ENCODE data around the gene TSR3. TPM values are rescaled to one million over a fixed set of nuclear protein-coding genes. Genes with fewer than 3 reads are reported as not detected.

The TSR3 gene
- total RNA-seq, 2 donors from 2014 or later: 64.9 to 67.4 TPM

DNA sequence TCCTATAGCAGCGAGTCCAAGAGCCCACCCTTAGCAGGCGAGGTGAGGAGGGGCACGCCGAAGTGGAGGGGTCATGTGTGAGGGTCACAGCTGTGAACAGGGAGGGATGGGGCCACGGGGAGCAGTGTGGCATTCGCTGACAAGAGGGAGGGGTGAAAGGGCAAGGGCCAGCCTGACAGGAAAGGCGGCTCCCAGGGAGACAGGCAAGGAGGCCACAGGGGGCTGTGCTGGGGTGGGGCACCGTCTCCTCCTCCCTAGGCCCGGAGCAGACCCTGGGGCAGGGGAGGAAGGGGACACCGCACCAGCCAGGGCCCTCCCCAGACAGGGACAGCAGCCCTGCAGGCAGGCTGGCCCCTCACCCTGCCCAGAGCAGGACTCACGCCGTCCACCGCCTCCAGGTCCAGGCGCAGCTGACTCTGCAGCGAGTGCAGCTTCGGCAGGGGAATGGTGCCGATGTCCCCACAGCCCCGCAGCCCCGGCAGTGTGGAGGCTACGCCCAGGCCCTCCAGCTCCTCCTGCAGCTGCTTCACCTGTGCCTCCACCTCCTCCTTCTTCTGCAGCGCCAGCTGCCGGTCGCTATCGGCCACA lies 15.1 kb upstream of the TSR3 start:
- DNase-seq: no peak
- no peak overlapping the region for H3K27ac ChIP-seq (ENCODE audit: low read depth, low read length)
- H3K4me3 Mint-ChIP-seq: no peak overlapping the region
- H3K4me3 ChIP-seq (ENCODE audit: low read length): no peak overlapping the region
- H3K27ac Mint-ChIP-seq: no peak overlapping the region
- H3K9ac ChIP-seq (ENCODE audit: extremely low read depth, low read length, poor library complexity, severe bottlenecking): no peak overlapping the region
- no peaks in the 10 kb centered on the region for H3K9me3 Mint-ChIP-seq
- H3K36me3 ChIP-seq (ENCODE audit: control insufficient read depth, insufficient read depth, low read length): peaks cover 36% of the 10 kb centered on the region
- TF ChIP-seq, protein P1, sequence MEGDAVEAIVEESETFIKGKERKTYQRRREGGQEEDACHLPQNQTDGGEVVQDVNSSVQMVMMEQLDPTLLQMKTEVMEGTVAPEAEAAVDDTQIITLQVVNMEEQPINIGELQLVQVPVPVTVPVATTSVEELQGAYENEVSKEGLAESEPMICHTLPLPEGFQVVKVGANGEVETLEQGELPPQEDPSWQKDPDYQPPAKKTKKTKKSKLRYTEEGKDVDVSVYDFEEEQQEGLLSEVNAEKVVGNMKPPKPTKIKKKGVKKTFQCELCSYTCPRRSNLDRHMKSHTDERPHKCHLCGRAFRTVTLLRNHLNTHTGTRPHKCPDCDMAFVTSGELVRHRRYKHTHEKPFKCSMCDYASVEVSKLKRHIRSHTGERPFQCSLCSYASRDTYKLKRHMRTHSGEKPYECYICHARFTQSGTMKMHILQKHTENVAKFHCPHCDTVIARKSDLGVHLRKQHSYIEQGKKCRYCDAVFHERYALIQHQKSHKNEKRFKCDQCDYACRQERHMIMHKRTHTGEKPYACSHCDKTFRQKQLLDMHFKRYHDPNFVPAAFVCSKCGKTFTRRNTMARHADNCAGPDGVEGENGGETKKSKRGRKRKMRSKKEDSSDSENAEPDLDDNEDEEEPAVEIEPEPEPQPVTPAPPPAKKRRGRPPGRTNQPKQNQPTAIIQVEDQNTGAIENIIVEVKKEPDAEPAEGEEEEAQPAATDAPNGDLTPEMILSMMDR (conservative IDR thresholded peaks at IDR 0.05): no peak
- H3K9me3 ChIP-seq (ENCODE audit: control insufficient read depth, low read length): no peaks in the 10 kb centered on the region
- H3K27me3 Mint-ChIP-seq (ENCODE audit: insufficient read depth): no peaks in the 10 kb centered on the region
- H3K4me1 Mint-ChIP-seq: no peaks in the 10 kb centered on the region
- no peaks in the 10 kb centered on the region for H3K27me3 ChIP-seq (ENCODE audit: control insufficient read depth, insufficient read depth, low read length, poor library complexity, severe bottlenecking)
- H3K36me3 Mint-ChIP-seq (ENCODE audit: low read depth): peaks cover 35% of the 10 kb centered on the region
- H3K4me1 ChIP-seq (ENCODE audit: control insufficient read depth, insufficient read depth, low read length): no peaks in the 10 kb centered on the region
- 92 to 97% methylated on average over 14 to 24 of the region's 24 CpGs for WGBS, 2 experiments (ENCODE audit: insufficient coverage in 1 of 2, insufficient read length in 1 of 2)

GRCh38 chr16:1366060-1366711 lies 14.5 kb upstream of the TSR3 start:
- Histone ChIP-seq H3K9me3 (ENCODE audit: control insufficient read depth, low read length) (no peaks in the 10 kb centered on the region), H3K36me3 (ENCODE audit: control insufficient read depth, insufficient read depth, low read length) (peaks cover 40% of the 10 kb centered on the region), H3K27ac (ENCODE audit: low read depth, low read length) (no peak overlapping the region), H3K4me3 (ENCODE audit: low read length) (no peak overlapping the region), H3K4me1 (ENCODE audit: control insufficient read depth, insufficient read depth, low read length) (no peaks in the 10 kb centered on the region), H3K27me3 (ENCODE audit: control insufficient read depth, insufficient read depth, low read length, poor library complexity, severe bottlenecking) (no peaks in the 10 kb centered on the region), H3K9ac (ENCODE audit: extremely low read depth, low read length, poor library complexity, severe bottlenecking) (no peak overlapping the region)
- Mint-ChIP-seq H3K4me1 (no peaks in the 10 kb centered on the region), H3K4me3 (no peak overlapping the region), H3K27ac (no peak overlapping the region), H3K27me3 (ENCODE audit: insufficient read depth) (no peaks in the 10 kb centered on the region), H3K36me3 (ENCODE audit: low read depth) (peaks cover 36% of the 10 kb centered on the region), H3K9me3 (no peaks in the 10 kb centered on the region)
- 92 to 94% methylated on average over 23 to 29 of the region's 29 CpGs for WGBS, 2 experiments (ENCODE audit: insufficient coverage in 1 of 2, insufficient read length in 1 of 2)
- TF ChIP-seq, protein P1 (conservative IDR thresholded peaks at IDR 0.05): no peak
- DNase-seq: no peak

GRCh38 chr16:1364510-1364909 lies 12.8 kb upstream of the TSR3 start:
- Histone ChIP-seq H3K36me3 (ENCODE audit: control insufficient read depth, insufficient read depth, low read length) (peaks cover 47% of the 10 kb centered on the region), H3K27me3 (ENCODE audit: control insufficient read depth, insufficient read depth, low read length, poor library complexity, severe bottlenecking) (no peaks in the 10 kb centered on the region), H3K27ac (ENCODE audit: low read depth, low read length) (no peak overlapping the region), H3K4me1 (ENCODE audit: control insufficient read depth, insufficient read depth, low read length) (no peaks in the 10 kb centered on the region), H3K4me3 (ENCODE audit: low read length) (no peak overlapping the region), H3K9me3 (ENCODE audit: control insufficient read depth, low read length) (no peaks in the 10 kb centered on the region), H3K9ac (ENCODE audit: extremely low read depth, low read length, poor library complexity, severe bottlenecking) (no peak overlapping the region)
- no peaks in the 10 kb centered on the region for H3K9me3 Mint-ChIP-seq
- peaks cover 47% of the 10 kb centered on the region for H3K36me3 Mint-ChIP-seq (ENCODE audit: low read depth)
- no peak overlapping the region for H3K4me3 Mint-ChIP-seq
- TF ChIP-seq, protein P1 (conservative IDR thresholded peaks at IDR 0.05): no peak
- H3K4me1 Mint-ChIP-seq: no peaks in the 10 kb centered on the region
- DNase-seq: no peak
- no peaks in the 10 kb centered on the region for H3K27me3 Mint-ChIP-seq (ENCODE audit: insufficient read depth)
- 90 to 95% methylated on average over 17 to 22 of the region's 22 CpGs for WGBS, 2 experiments (ENCODE audit: insufficient coverage in 1 of 2, insufficient read length in 1 of 2)
- no peak overlapping the region for H3K27ac Mint-ChIP-seq

Measured in endodermal cell (in vitro differentiated cells).